HG03196 (cell line): ENCODE results near the gene SYTL1.

Experiments
- ATAC-seq: cut with Tn5 transposase; IDR thresholded peaks from one replicate; pipeline ENCODE4 v1.9.1; 2021; ENCODE audit not compliant: unreplicated experiment

Gene SYTL1

GRCh38 chr1:27400082-27400962, 58.5 kb downstream of the SYTL1 start:
- ATAC-seq = no peak

DNA sequence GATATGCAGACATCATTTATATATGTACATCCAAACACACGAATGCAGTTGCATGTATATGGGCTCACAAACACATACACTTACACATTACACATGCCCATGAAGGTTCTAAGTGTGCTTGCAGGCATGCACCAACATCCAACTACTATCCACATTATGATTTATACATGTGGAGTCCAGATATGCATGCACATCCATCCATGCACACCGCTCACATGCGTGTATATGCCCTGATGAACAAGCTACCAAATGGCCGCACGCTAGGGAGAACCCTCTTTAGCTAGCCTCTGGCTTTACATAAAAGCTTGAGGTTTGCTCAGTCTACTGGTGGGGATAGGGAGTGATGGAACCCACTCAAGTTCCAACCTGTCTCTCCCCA, 59.1 kb downstream of the SYTL1 start:
- no peak for ATAC-seq

GRCh38 chr1:27402349-27402754, 60.5 kb downstream of the SYTL1 start:
- no peak for ATAC-seq

GRCh38 chr1:27403065-27403726, 61.4 kb downstream of the SYTL1 start:
- ATAC-seq = peak; percentile 37
